Right atrium auricular region (tissue), 2 donors: ENCODE data around the gene SLC2A4. TPM values are rescaled to one million over a fixed set of nuclear protein-coding genes. Genes with fewer than 3 reads are reported as not detected.
A peak's percentile ranks its signal among the peaks of the same experiment; 100 is the strongest.

Experiments
- DNase-seq: peaks from one replicate; pipeline ENCODE4 v3.0.0-alpha.2; 2019; ENCODE audit warnings: low spot score
- H3K27ac ChIP-seq, 2 donors: fragments of 200-600 bp; sonication (generic); 1 replicate in 1 of 2; 2 replicates in 1 of 2; pipeline ENCODE4 v1.5.1; 2016 to 2019
- H3K27me3 ChIP-seq, 2 donors: fragments of 200-600 bp; sonication (generic); one replicate each; pipeline versions ENCODE4 v1.5.1 to v1.6.0; 2017 to 2019
- H3K36me3 ChIP-seq: fragments of 200-600 bp; sonication (generic); one replicate; pipeline ENCODE4 v1.5.1; 2016
- H3K4me1 ChIP-seq, 2 donors: fragments of 200-600 bp; sonication (generic); one replicate each; pipeline versions ENCODE4 v1.5.1 to v1.6.0; 2017 to 2019
- H3K4me3 ChIP-seq, 2 donors: fragments of 200-600 bp; sonication (generic); 1 replicate in 1 of 2; 2 replicates in 1 of 2; pipeline ENCODE4 v1.5.1; 2017 to 2019; ENCODE audit warnings: mild to moderate bottlenecking in 1 of 2, moderate library complexity in 1 of 2
- H3K9me3 ChIP-seq, 2 donors: fragments of 200-600 bp; sonication (generic); one replicate each; pipeline ENCODE4 v1.5.1; 2019
- CTCF ChIP-seq, 2 donors: fragments of 200-600 bp; sonication (generic); IDR thresholded peaks; one replicate each; pipeline ENCODE4 v1.5.1; 2019; ENCODE audit warnings: antibody characterized with exemption in 2 of 2
- total RNA-seq, 2 donors: library from RNA; depleted of rRNA; stranded (reverse); fragments of >200 nt; gene quantifications; one replicate each; pipeline ENCODE4 v1.1.0, GENCODE V29; 2016

SLC2A4 gene
- total RNA-seq, 2 donors from 2014 or later, result 70.3 to 151 TPM

GRCh38 chr17:7256766-7257456, 24.6 kb upstream of the SLC2A4 start:
- no peak overlapping the region for H3K4me3 ChIP-seq
- DNase-seq, result no peak
- H3K9me3 ChIP-seq, result no peaks in the 10 kb centered on the region
- peaks cover under 1 to 10% of the 10 kb centered on the region in 2 donors for H3K27me3 ChIP-seq
- H3K27ac ChIP-seq, result no peak overlapping the region
- H3K36me3 ChIP-seq, result peaks cover 51% of the 10 kb centered on the region
- no peak for TF ChIP-seq CTCF (IDR thresholded peaks at IDR 0.05)
- peaks cover 0 to 27% of the 10 kb centered on the region in 2 donors for H3K4me1 ChIP-seq

GRCh38 chr17:7258731-7259554, 22.6 kb upstream of the SLC2A4 start:
- DNase-seq, result no peak
- TF ChIP-seq CTCF (IDR thresholded peaks at IDR 0.05), result no peak
- no peaks in the 10 kb centered on the region for H3K9me3 ChIP-seq

GRCh38 chr17:7259555-7259889, 22.0 kb upstream of the SLC2A4 start:
- Histone ChIP-seq H3K27me3 (peaks cover 11 to 32% of the 10 kb centered on the region in 2 donors), H3K4me1 (peaks cover 0 to 30% of the 10 kb centered on the region in 2 donors), H3K27ac (no peak overlapping the region), H3K36me3 (peaks cover 46% of the 10 kb centered on the region), H3K4me3 (no peak overlapping the region), H3K9me3 (no peaks in the 10 kb centered on the region)
- no peak for TF ChIP-seq CTCF (IDR thresholded peaks at IDR 0.05)
- no peak for DNase-seq

More at GRCh38 chr17:7258731-7259554, 22.6 kb upstream of the SLC2A4 start:
- Histone ChIP-seq H3K4me1 (peaks cover 0 to 30% of the 10 kb centered on the region in 2 donors), H3K27me3 (peaks cover 11 to 29% of the 10 kb centered on the region in 2 donors), H3K27ac (no peak overlapping the region), H3K4me3 (no peak overlapping the region), H3K36me3 (peaks cover 51% of the 10 kb centered on the region)

GRCh38 chr17:7260151-7260550, 21.4 kb upstream of the SLC2A4 start:
- peaks cover 0 to 30% of the 10 kb centered on the region in 2 donors for H3K4me1 ChIP-seq
- no peak for TF ChIP-seq CTCF (IDR thresholded peaks at IDR 0.05)
- H3K36me3 ChIP-seq, result peaks cover 39% of the 10 kb centered on the region
- no peak overlapping the region for H3K27ac ChIP-seq
- no peaks in the 10 kb centered on the region for H3K9me3 ChIP-seq
- H3K27me3 ChIP-seq, result peaks cover 11 to 34% of the 10 kb centered on the region in 2 donors
- DNase-seq, result no peak
- no peak overlapping the region for H3K4me3 ChIP-seq

GRCh38 chr17:7260651-7261378, 20.7 kb upstream of the SLC2A4 start:
- no peak for TF ChIP-seq CTCF (IDR thresholded peaks at IDR 0.05)
- no peak for DNase-seq
- H3K4me3 ChIP-seq, result peak overlapping the region; percentile 22 to 54
- peaks cover 33% of the 10 kb centered on the region for H3K36me3 ChIP-seq
- H3K27me3 ChIP-seq, result peaks cover 11 to 34% of the 10 kb centered on the region in 2 donors
- no peak overlapping the region for H3K27ac ChIP-seq
- no peaks in the 10 kb centered on the region for H3K9me3 ChIP-seq
- peaks cover 0 to 30% of the 10 kb centered on the region in 2 donors for H3K4me1 ChIP-seq
